Nephron progenitor cell (in vitro differentiated cells): ENCODE data around the gene NFIA.

Source experiments
- DNase-seq: peaks from one replicate; pipeline ENCODE4 v3.0.0; 2021
- H3K27ac Mint-ChIP-seq: 2 replicates; pipeline ENCODE4 v1.8.0; 2021; ENCODE audit warnings: mild to moderate bottlenecking, moderate library complexity, mixed read lengths
- H3K27me3 Mint-ChIP-seq: 2 replicates; pipeline ENCODE4 v1.8.0; 2021; ENCODE audit warnings: mild to moderate bottlenecking, low read depth, mixed read lengths; ENCODE audit not compliant: poor library complexity
- H3K36me3 Mint-ChIP-seq: 2 replicates; pipeline ENCODE4 v1.8.0; 2021; ENCODE audit warnings: low read depth, mixed read lengths
- H3K4me1 Mint-ChIP-seq: 2 replicates; pipeline ENCODE4 v1.8.0; 2021; ENCODE audit warnings: mixed read lengths
- H3K4me3 Mint-ChIP-seq: 2 replicates; pipeline ENCODE4 v1.8.0; 2021; ENCODE audit warnings: mild to moderate bottlenecking, moderate library complexity, mixed read lengths
- H3K9me3 Mint-ChIP-seq: 2 replicates; pipeline ENCODE4 v1.8.0; 2021; ENCODE audit warnings: mild to moderate bottlenecking, moderate library complexity, mixed read lengths
- CTCF ChIP-seq: fragments of 200-600 bp; sonication (generic); IDR thresholded peaks from 2 replicates; pipeline ENCODE4 v1.5.0; 2021; ENCODE audit warnings: antibody characterized with exemption

NFIA gene

DNA sequence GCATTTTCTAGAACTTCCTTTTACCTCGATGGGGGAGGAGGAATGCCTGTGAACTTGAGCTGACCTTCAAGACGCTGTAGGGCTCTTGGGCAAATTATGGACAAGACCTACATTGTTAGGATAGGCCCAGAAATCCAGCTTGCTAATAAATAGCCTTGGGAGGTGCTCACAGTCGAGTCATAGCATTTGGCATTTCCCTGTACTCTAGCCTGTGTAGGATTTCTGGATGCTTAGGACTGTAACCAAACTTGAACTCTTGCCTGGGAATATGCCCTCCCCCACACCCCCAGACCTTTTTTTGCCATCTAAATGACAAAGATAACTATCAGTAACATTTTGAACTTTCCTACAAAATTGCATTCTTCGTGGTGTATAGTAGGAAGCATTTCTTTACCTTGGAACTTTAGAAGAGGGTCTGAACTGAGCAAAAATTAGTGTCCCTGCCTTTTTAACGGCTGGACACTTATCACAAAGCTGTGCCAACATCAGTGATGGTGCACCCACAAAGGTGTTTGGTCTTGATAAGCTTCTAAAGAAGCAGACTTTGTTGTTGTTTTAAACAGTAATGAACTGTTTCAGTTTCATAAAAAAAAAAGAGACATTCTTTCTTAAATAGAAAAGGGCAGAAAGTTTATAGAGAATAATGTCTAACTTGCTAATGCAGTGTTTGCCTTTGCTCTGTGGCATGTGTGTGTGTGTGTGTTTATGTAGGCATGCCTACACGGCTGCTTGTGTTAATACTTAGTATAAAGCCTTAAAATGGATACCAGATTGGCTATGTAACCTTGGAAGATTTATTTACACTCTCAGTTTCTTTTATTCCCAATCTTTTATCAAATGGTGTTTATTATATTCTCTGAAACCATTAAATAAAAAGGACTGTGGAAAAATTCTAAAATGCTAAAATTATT, 88.2 kb downstream of the NFIA start:
- H3K4me1 Mint-ChIP-seq = peaks cover 26% of the 10 kb centered on the region
- no peaks in the 10 kb centered on the region for H3K9me3 Mint-ChIP-seq
- no peak for TF ChIP-seq CTCF
- H3K27ac Mint-ChIP-seq = no peak overlapping the region
- peaks cover 30% of the 10 kb centered on the region for H3K27me3 Mint-ChIP-seq
- no peaks in the 10 kb centered on the region for H3K36me3 Mint-ChIP-seq
- no peak for DNase-seq
- no peak overlapping the region for H3K4me3 Mint-ChIP-seq

GRCh38 chr1:61171346-61171745, 89.0 kb downstream of the NFIA start:
- Mint-ChIP-seq H3K9me3 (no peaks in the 10 kb centered on the region), H3K36me3 (no peaks in the 10 kb centered on the region), H3K27me3 (peaks cover 23% of the 10 kb centered on the region), H3K4me1 (peaks cover 26% of the 10 kb centered on the region), H3K27ac (no peak overlapping the region), H3K4me3 (no peak overlapping the region)
- TF ChIP-seq CTCF = no peak
- no peak for DNase-seq

DNA sequence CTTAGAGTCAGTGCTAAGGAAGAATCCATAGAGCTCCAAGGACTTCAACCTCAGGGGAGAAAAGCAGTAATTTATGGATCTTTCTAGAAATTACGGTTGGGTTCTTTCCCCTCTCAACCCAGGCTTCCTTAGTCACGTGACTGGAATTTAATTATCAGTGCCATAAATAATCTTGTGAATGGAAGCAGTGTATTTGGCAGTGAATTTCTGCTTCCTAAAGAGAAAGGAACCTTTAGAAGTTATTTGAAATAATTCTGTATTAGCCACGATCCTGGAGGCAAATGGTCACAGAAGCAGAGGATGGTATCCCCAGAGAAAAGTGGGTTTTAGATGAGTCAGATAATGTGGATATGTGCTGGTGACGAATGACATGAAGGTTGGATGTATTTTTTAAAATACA, 89.6 kb downstream of the NFIA start:
- Mint-ChIP-seq H3K4me3 (no peak overlapping the region), H3K27me3 (peaks cover 21% of the 10 kb centered on the region), H3K27ac (no peak overlapping the region), H3K9me3 (no peaks in the 10 kb centered on the region), H3K36me3 (no peaks in the 10 kb centered on the region), H3K4me1 (peaks cover 26% of the 10 kb centered on the region)
- TF ChIP-seq CTCF = no peak
- DNase-seq = no peak

DNA sequence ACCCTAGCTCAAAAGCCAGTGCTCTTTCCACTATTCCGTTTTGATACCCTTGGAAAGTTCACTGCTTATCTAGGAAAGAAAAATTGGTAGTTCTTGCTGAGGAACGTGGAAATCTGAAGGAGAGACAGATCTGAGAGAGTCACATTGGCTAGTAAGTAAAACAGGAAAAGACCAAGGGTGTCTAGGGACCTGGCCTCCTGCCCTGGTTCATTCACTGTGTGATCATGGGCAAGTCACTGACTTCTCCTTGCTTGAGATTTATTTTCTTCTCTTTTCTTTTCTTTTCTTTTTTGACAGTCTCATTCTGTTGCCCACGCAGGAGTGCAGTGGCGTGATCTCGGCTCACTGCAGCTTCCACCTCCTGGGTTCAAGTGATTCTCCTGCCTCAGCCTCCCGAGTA, 90.8 kb downstream of the NFIA start:
- no peak for DNase-seq
- no peak overlapping the region for H3K4me3 Mint-ChIP-seq
- H3K9me3 Mint-ChIP-seq = no peaks in the 10 kb centered on the region
- H3K4me1 Mint-ChIP-seq = peaks cover 26% of the 10 kb centered on the region
- no peaks in the 10 kb centered on the region for H3K36me3 Mint-ChIP-seq
- TF ChIP-seq CTCF = no peak
- H3K27me3 Mint-ChIP-seq = peaks cover 28% of the 10 kb centered on the region
- no peak overlapping the region for H3K27ac Mint-ChIP-seq

GRCh38 chr1:61174060-61174795, 91.9 kb downstream of the NFIA start:
- Mint-ChIP-seq H3K4me3 (no peak overlapping the region), H3K9me3 (no peaks in the 10 kb centered on the region), H3K36me3 (no peaks in the 10 kb centered on the region), H3K27ac (no peak overlapping the region), H3K27me3 (peaks cover 28% of the 10 kb centered on the region), H3K4me1 (peaks cover 26% of the 10 kb centered on the region)
- no peak for TF ChIP-seq CTCF
- DNase-seq = no peak
